NOMO-1 treated with dmso at 0.1 percent for 144 hours (cell line): ENCODE data around the gene ACTR1B.
"Not testable (repeated sequence)": the region's sequence is repeated elsewhere in the genome, so short reads cannot be mapped to it uniquely, and the experiment has no call there.

Source experiments
- DNase-seq: peaks from one replicate; lab custom pipeline; 2025; ENCODE audit not compliant: unreplicated experiment; lab: John Stamatoyannopoulos, UW

ACTR1B gene

GRCh38 chr2:97663962-97664635 is at the start of gene ACTR1B:
Gene ACTR1B, minus strand, starts transcription at chr2:97664044. Its CDS starts 154 bp downstream, at chr2:97663890.
- DNase-seq: peak; percentile 99

- DNase-seq: no peak
These were observed 49.0 kb upstream of the ACTR1B start for GRCh38 chr2:97712693-97713295.

DNA sequence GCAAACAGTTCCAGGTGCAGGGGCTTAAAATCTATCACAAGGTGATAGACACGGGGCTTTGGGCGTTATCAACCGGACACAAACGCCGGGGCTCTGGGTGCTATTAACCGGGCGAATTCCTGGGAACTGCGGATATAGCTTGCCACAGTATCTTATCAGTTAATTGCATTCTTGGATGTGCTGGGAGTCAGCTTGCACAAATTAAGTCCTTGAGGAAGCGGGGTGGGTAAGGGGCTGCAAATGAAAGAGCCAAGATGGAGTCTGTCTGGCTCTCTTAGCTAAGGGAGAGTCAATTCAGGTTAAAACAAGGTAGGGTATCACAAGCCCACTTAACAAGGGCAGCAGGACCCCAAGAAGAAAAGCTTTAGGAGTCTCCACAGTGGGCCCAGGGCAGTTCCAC is 48.3 kb upstream of the ACTR1B start:
- DNase-seq: not testable (repeated sequence)

DNA sequence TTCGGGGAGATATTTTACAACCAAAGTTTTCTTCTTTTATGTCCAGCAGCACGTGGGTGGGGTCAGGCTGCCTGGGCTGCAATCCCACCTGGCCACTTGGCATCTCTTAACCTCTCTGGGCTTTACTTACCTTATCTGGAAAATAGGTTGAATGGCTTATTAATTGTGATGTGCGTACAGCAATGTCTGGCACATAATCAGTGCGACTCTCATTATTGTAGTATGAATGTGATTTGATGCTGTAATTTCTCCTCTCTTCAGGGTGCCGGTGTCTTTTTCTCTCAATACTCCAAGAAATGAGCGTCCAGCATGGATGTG is 47.5 kb upstream of the ACTR1B start:
- no peak for DNase-seq

- no peak for DNase-seq
These were observed 44.8 kb upstream of the ACTR1B start for GRCh38 chr2:97708608-97709007.

- no peak for DNase-seq
These were observed 44.2 kb upstream of the ACTR1B start for GRCh38 chr2:97708048-97708380.

DNA sequence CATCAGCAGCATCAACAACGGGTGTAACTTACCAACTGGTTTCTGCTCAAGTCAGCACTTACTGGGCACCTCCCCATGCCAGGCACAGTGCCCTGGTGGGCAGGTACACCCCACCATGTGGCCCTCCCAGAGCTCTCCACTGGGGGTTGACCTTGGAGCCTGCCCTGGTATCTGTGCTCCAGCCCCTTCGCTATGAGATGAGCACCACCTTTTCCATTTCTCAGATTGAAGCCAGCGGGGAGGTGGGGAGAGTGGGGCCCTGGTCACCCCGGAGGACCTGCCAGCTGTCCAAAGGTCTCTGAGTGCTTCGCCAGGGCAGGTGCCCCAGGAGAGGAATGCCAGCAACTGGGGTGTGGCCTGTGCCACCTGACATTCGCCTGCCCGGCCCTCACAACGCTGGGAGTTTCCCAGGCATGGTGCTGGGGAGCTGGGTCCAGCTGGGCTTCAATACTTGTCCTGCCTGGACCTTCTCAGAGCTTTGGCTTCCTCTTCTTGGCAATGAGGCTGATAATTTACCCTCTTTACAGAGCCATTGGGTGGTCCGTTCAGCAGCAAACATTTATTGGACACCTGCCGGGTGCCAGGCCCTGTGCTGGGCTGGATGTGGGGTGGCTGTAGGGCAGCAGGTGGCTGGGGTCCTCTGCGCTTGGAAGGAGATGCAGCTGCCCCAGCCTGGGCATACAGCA is 43.7 kb upstream of the ACTR1B start:
- no peak for DNase-seq

GRCh38 chr2:97706708-97707345 is 43.0 kb upstream of the ACTR1B start:
- DNase-seq: no peak

- no peak for DNase-seq
These were observed 42.3 kb upstream of the ACTR1B start for GRCh38 chr2:97706112-97706511.

GRCh38 chr2:97704989-97705388 is 41.1 kb upstream of the ACTR1B start:
- DNase-seq: no peak

- DNase-seq: no peak
These were observed 39.9 kb upstream of the ACTR1B start for GRCh38 chr2:97703741-97704140.

GRCh38 chr2:97702731-97703470 is 39.1 kb upstream of the ACTR1B start:
- no peak for DNase-seq

GRCh38 chr2:97701851-97702465 is 38.1 kb upstream of the ACTR1B start:
- DNase-seq: no peak

GRCh38 chr2:97701186-97701585 is 37.3 kb upstream of the ACTR1B start:
- no peak for DNase-seq

DNA sequence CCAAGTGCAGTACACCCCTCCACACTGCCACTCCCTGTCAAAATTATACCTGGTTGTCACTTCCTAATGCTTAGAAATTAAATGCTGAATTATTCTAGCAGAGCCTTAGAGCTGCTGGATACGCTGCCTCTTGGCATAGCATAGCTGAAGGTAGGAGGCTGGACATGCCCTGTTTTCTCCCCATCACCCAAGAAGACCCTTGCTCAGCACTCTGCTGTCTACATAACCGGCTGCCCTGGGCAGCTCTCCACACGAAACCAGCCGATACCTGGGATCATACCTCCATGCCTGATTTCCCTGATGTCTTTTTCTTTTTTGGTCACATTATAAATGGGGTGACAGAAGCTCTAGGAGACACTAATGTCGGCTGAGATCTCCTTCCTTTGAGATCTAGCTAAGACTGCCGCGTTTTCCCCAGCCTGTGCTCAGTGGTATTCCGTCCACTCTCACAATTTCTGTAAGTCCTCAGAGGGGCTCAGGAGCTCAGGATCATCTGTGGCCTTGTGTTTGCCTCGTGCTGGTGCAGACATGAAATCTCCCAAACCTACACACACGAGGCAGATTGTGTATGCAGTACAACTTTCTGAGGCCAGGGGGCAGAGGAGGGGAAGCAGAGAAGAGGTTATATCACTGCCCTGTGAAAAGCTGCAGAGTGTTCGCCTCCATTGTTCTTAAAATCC is 36.1 kb upstream of the ACTR1B start:
- DNase-seq: peak; percentile 70

- no peak for DNase-seq
These were observed 34.7 kb upstream of the ACTR1B start for GRCh38 chr2:97698530-97698929.

GRCh38 chr2:97697252-97698235 is 33.7 kb upstream of the ACTR1B start:
- DNase-seq: peak; percentile 50

DNA sequence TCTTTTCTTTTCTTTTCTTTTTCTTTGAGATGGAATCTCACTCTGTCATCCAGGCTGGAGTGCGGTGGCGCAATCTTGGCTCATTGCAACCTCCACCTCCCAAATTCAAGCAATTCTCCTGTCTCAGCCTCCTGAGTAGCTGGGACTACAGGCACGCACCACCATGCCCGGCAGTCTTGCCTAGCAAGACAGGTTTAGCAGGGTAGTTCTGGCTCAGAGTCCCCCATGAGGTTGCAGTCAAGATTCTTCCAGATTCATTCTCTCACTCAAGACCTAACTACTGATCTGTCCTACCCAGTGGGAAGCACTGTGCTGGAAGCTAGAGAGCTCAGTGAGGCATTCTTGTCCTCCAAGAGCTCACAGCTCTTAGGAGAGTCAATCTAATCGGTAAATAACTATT is 31.9 kb upstream of the ACTR1B start:
- DNase-seq: no peak

DNA sequence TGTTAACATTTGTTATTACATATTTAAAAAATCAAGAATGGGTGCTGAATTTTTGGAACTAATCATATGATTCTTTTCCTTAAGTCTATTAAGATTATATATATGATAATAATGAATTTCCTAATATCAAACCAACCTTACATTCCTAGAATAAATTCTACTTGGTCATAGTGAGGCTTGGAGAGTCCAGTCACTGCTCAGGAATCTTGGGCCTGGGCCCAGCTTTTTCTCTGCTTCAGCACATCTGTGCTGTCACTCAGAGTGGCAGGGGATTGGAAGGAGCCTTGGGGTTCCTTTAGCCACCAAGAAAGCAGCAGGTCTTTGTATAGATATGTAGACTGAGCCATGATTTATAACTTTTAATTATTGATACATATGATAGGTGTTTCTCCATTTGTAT is 29.6 kb upstream of the ACTR1B start:
- no peak for DNase-seq
